ENCODE measurements around the gene OR52E6. TPM values are rescaled to one million over a fixed set of nuclear protein-coding genes. Genes with fewer than 3 reads are reported as not detected.

The OR52E6 gene
- total and polyA plus RNA-seq, 2 of the 8 experiments (the other 6 are each of a cell fraction or from before 2014, with no cell fraction given) = 0.14 TPM; not detected in 1

DNA sequence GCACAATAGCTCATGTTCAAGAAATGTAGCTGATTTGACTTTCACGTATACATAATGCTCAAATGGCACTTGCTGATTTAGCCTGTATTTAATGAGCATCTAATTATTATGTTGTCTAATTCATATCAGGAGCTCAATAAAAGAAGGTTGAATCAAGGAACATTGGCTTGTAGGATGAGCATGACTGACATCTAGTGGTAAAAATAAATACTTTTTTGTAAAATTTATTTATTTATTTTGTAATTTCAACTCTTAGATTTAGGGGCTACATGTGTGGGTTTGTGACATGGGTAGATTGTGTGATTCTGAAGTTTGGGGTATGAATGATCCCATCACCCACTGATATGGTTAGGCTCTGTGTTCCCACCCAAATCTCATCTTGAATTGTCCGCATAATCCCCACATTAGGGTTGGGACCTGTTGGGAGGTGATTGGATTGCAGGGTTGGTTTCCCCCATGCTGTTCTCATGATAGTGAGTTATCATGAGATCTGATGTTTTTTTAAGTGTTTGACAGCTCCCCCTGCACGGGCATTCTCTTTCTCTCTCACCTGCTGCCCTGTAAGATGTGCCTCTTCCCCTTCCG, 49.6 kb upstream of the OR52E6 start:
- no peak overlapping the region for H3K4me3 ChIP-seq (ENCODE audit: extremely low read depth in 1 of 4, insufficient read depth in 2 of 4, low read depth in 3 of 4, low read length in 4 of 4)
- H3K79me2 ChIP-seq (ENCODE audit: control insufficient read depth in 1 of 2, insufficient read depth in 2 of 2, low read length in 2 of 2) = no peaks in the 10 kb centered on the region
- TF ChIP-seq, protein P1, sequence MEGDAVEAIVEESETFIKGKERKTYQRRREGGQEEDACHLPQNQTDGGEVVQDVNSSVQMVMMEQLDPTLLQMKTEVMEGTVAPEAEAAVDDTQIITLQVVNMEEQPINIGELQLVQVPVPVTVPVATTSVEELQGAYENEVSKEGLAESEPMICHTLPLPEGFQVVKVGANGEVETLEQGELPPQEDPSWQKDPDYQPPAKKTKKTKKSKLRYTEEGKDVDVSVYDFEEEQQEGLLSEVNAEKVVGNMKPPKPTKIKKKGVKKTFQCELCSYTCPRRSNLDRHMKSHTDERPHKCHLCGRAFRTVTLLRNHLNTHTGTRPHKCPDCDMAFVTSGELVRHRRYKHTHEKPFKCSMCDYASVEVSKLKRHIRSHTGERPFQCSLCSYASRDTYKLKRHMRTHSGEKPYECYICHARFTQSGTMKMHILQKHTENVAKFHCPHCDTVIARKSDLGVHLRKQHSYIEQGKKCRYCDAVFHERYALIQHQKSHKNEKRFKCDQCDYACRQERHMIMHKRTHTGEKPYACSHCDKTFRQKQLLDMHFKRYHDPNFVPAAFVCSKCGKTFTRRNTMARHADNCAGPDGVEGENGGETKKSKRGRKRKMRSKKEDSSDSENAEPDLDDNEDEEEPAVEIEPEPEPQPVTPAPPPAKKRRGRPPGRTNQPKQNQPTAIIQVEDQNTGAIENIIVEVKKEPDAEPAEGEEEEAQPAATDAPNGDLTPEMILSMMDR (IDR thresholded peaks at IDR 0.05; ENCODE audit: control extremely low read depth in 1 of 3, insufficient read depth in 1 of 3, low read depth in 1 of 3, low read length in 3 of 3) = peak in 2 of 3 experiments; percentile 10 to 16; a peak in 2 of 4 replicates
- peak in 1 of 2 experiments; percentile 49; a peak in 3 of 4 replicates for TF ChIP-seq RAD21 (IDR thresholded peaks at IDR 0.05 in 1 of 2, conservative IDR thresholded peaks at IDR 0.05 in 1 of 2; ENCODE audit: low read depth in 2 of 2, low read length in 2 of 2)
- no peak for TF ChIP-seq KDM1A (IDR thresholded peaks at IDR 0.05; ENCODE audit: borderline replicate concordance, low read length)
- TF ChIP-seq SRF (IDR thresholded peaks at IDR 0.05; ENCODE audit: low read depth, low read length) = no peak
- TF ChIP-seq SP2 (IDR thresholded peaks at IDR 0.05; ENCODE audit: low read length) = no peak
- H3K23me2 ChIP-seq (ENCODE audit: low read depth, low read length) = no peaks in the 10 kb centered on the region
- ChIA-PET CTCF (ENCODE audit: partially characterized antibody) (interaction anchor here (0.7 to 1.8 kb wide), 13 partner anchors 9 to 1254 kb away, joined by 3 to 12 read pairs (median 3); partner anchors contain the start of genes OR51D1 and OR52E6), POLR2A (ENCODE audit: partially characterized antibody) (interaction anchor here (0.5 kb wide), 1 partner anchor 296 kb away, joined by 3 read pairs; no protein-coding TSS in a partner anchor)
- H4K20me1 ChIP-seq (replicated peaks in 1 of 2; ENCODE audit: control insufficient read depth in 1 of 2, insufficient read depth in 2 of 2, low read length in 2 of 2) = no peaks in the 10 kb centered on the region
- H2BK5ac ChIP-seq (ENCODE audit: low read depth, low read length) = no peak overlapping the region
- no peak overlapping the region for H2BK12ac ChIP-seq (ENCODE audit: low read depth, low read length)
- no peak overlapping the region for H3K14ac ChIP-seq (ENCODE audit: insufficient read length)
- H3K4ac ChIP-seq (replicated peaks; ENCODE audit: insufficient read length, low read depth, low read length) = no peak overlapping the region
- no peak overlapping the region for H3K56ac ChIP-seq (replicated peaks; ENCODE audit: insufficient read length, low read depth, low read length)
- DNase-seq (ENCODE audit: low read depth in 1 of 2, low spot score in 2 of 2) = no peak
- no peak overlapping the region for H2BK20ac ChIP-seq (ENCODE audit: low read length)
- no peaks in the 10 kb centered on the region for H3K27me3 ChIP-seq (replicated peaks in 1 of 4; ENCODE audit: control insufficient read depth in 3 of 4, extremely low read depth in 1 of 4, insufficient read depth in 3 of 4, low read length in 3 of 4)
- H2BK120ac ChIP-seq (replicated peaks; ENCODE audit: low read depth, low read length) = no peak overlapping the region
- no peak overlapping the region for H3K27ac ChIP-seq (ENCODE audit: low read depth, low read length)
- no peak overlapping the region for H3K23ac ChIP-seq (ENCODE audit: insufficient read length)
- no peak overlapping the region for H3K4me2 ChIP-seq (ENCODE audit: insufficient read depth in 1 of 2, low read depth in 2 of 2, low read length in 2 of 2)
- no peak overlapping the region for H2BK15ac ChIP-seq (ENCODE audit: low read length)
- H3K79me1 ChIP-seq (ENCODE audit: low read depth, low read length) = no peaks in the 10 kb centered on the region
- no peak overlapping the region for H4K8ac ChIP-seq (ENCODE audit: extremely low read depth, insufficient read depth, low read length)
- 0 out of 2 replicates have a peak overlapping the region, but pooled peaks have one; percentile 32 for H2AFZ ChIP-seq (ENCODE audit: low read length)
- no peaks in the 10 kb centered on the region for H3K9me3 ChIP-seq (ENCODE audit: insufficient read depth in 2 of 2, low read depth in 1 of 2, low read length in 1 of 2)
- H3K18ac ChIP-seq (ENCODE audit: extremely low read depth, low read length) = no peak overlapping the region
- H3K4me1 ChIP-seq (replicated peaks in 1 of 4; ENCODE audit: control insufficient read depth in 3 of 4, insufficient read depth in 4 of 4, low read length in 3 of 4) = no peaks in the 10 kb centered on the region
- H4K5ac ChIP-seq (ENCODE audit: insufficient read length, low read depth, low read length) = no peak overlapping the region
- no peaks in the 10 kb centered on the region for H3K36me3 ChIP-seq (ENCODE audit: control insufficient read depth in 2 of 4, insufficient read depth in 4 of 4, low read length in 3 of 4)
- no peak overlapping the region for H3K9ac ChIP-seq (replicated peaks in 1 of 4; ENCODE audit: extremely low read depth in 1 of 4, low read depth in 3 of 4, low read length in 3 of 4)
- no peak overlapping the region for H4K91ac ChIP-seq (replicated peaks; ENCODE audit: insufficient read length, low read length)
- FAIRE-seq = no peak
- H2AK5ac ChIP-seq (ENCODE audit: low read depth, low read length) = no peak overlapping the region
- WGBS, 2 experiments (ENCODE audit: extremely low coverage in 1 of 2, insufficient coverage in 1 of 2, insufficient read length in 1 of 2, insufficient replicate concordance in 2 of 2, low coverage in 1 of 2, low lambda C conversion rate in 2 of 2, missing lambda C conversion rate in 1 of 2) = 72% methylated on average over 3 of the region's 4 CpGs; no CpG with 5 or more reads in 1 of the 2 experiments
